IMR-90 (cell line): ENCODE measurements around the gene AAGAB. TPM values are rescaled to one million over a fixed set of nuclear protein-coding genes. Genes with fewer than 3 reads are reported as not detected.

Source experiments
- ATAC-seq: fragments of 200-7000 bp; cut with Tn5 transposase; 2 replicates; pipeline ENCODE4 v1.9.1; 2020; ENCODE audit warnings: low read depth, mild to moderate bottlenecking, moderate library complexity
- BruUV-seq: library from RNA; stranded (reverse); fragments of 400-500 nt; replicated peaks from 2 replicates; lab custom pipeline; 2021; lab: Mats Ljungman, UMichigan
- CTCF ChIA-PET: fragments of 300-600 bp; formaldehyde crosslinking; extraction: SDS; loops from one replicate; lab custom pipeline; 2021; ENCODE audit warnings: antibody characterized with exemption; lab: Yijun Ruan, JAX
- POLR2A ChIA-PET: fragments of 300-600 bp; sonication (Branson Sonifier 250); formaldehyde crosslinking; loops from one replicate; lab custom pipeline; 2022; ENCODE audit warnings: antibody characterized with exemption; ENCODE audit not compliant: unreplicated experiment; lab: Charles Lee
- DNase-seq: peaks from one replicate; pipeline ENCODE4 v3.0.0; 2013
- H2AFZ ChIP-seq: replicated peaks from 2 replicates; pipeline ENCODE3; 2013; ENCODE audit warnings: low read length, mild to moderate bottlenecking; ENCODE audit not compliant: poor library complexity
- H2AK5ac ChIP-seq: 2 replicates; pipeline ENCODE4 v1.6.1; 2013; ENCODE audit warnings: low read depth, low read length, inconsistent platforms
- H2AK9ac ChIP-seq: replicated peaks from 2 replicates; pipeline ENCODE3; 2013; ENCODE audit warnings: mild to moderate bottlenecking, low read depth, low read length, moderate library complexity; ENCODE audit not compliant: poor library complexity
- H2BK120ac ChIP-seq: 2 replicates; pipeline ENCODE4 v1.6.1; 2013; ENCODE audit warnings: low read depth, low read length, inconsistent platforms
- H2BK15ac ChIP-seq: 3 replicates; pipeline ENCODE4 v1.6.1; 2013; ENCODE audit warnings: low read depth, low read length, inconsistent platforms
- H2BK20ac ChIP-seq: 2 replicates; pipeline ENCODE4 v1.6.1; 2013; ENCODE audit warnings: low read depth, mild to moderate bottlenecking, inconsistent platforms, low read length, moderate library complexity
- H2BK5ac ChIP-seq: 2 replicates; pipeline ENCODE4 v1.6.1; 2013; ENCODE audit warnings: mild to moderate bottlenecking, low read depth, low read length, inconsistent platforms; ENCODE audit not compliant: poor library complexity, severe bottlenecking
- H3K14ac ChIP-seq: replicated peaks from 2 replicates; pipeline ENCODE4 v1.6.1; 2013; ENCODE audit warnings: low read depth, low read length, inconsistent platforms
- H3K18ac ChIP-seq: 2 replicates; pipeline ENCODE4 v1.6.1; 2013; ENCODE audit warnings: low read depth, low read length, control low read depth
- H3K23ac ChIP-seq: 2 replicates; pipeline ENCODE4 v1.6.1; 2013; ENCODE audit warnings: low read depth, low read length, inconsistent platforms
- H3K27ac ChIP-seq: 2 replicates; pipeline ENCODE4 v1.5.1; 2013; ENCODE audit warnings: mild to moderate bottlenecking, control low read depth, low read length; ENCODE audit not compliant: insufficient read depth
- H3K27me3 ChIP-seq: 2 replicates; pipeline ENCODE4 v1.6.1; 2013; ENCODE audit warnings: low read length; ENCODE audit not compliant: control insufficient read depth, insufficient read depth
- H3K36me3 ChIP-seq: 2 replicates; pipeline ENCODE4 v1.6.1; 2013; ENCODE audit warnings: low read length, mixed read lengths; ENCODE audit not compliant: control insufficient read depth, insufficient read depth
- H3K4ac ChIP-seq: 2 replicates; pipeline ENCODE4 v1.6.1; 2013; ENCODE audit warnings: low read depth, low read length, inconsistent platforms
- H3K4me1 ChIP-seq: 2 replicates; pipeline ENCODE4 v1.6.1; 2013; ENCODE audit warnings: low read length, mixed read lengths; ENCODE audit not compliant: control insufficient read depth, insufficient read depth
- H3K4me2 ChIP-seq: 2 replicates; pipeline ENCODE4 v1.6.1; 2013; ENCODE audit warnings: low read depth, mild to moderate bottlenecking, control low read depth, low read length, moderate library complexity
- H3K4me3 ChIP-seq: 2 replicates; pipeline ENCODE4 v1.5.1; 2013; ENCODE audit warnings: low read depth, mild to moderate bottlenecking, control low read depth, low read length, moderate library complexity; ENCODE audit not compliant: insufficient read depth
- H3K56ac ChIP-seq: 2 replicates; pipeline ENCODE4 v1.6.1; 2013; ENCODE audit warnings: low read length, inconsistent platforms; ENCODE audit not compliant: insufficient read depth; ENCODE audit errors: extremely low read depth
- H3K79me1 ChIP-seq, 2 experiments: 2 replicates each; pipeline ENCODE4 v1.6.1; 2013; ENCODE audit warnings: low read length in 2 of 2, inconsistent platforms in 1 of 2, low read depth in 1 of 2
- H3K9ac ChIP-seq: 2 replicates; pipeline ENCODE4 v1.6.1; 2013; ENCODE audit warnings: low read depth, low read length, control low read depth
- H3K9me1 ChIP-seq: 2 replicates; pipeline ENCODE4 v1.6.1; 2013; ENCODE audit warnings: low read length, inconsistent platforms; ENCODE audit not compliant: insufficient read depth
- H3K9me3 ChIP-seq: 2 replicates; pipeline ENCODE4 v1.6.1; 2013; ENCODE audit warnings: low read length; ENCODE audit not compliant: control insufficient read depth, insufficient read depth
- H4K20me1 ChIP-seq: 2 replicates; pipeline ENCODE4 v1.6.1; 2013; ENCODE audit warnings: low read length, inconsistent platforms; ENCODE audit not compliant: insufficient read depth
- H4K5ac ChIP-seq: 2 replicates; pipeline ENCODE4 v1.6.1; 2013; ENCODE audit warnings: mild to moderate bottlenecking, low read depth, low read length, control low read depth
- H4K8ac ChIP-seq, 2 experiments: 2 replicates each; pipeline ENCODE4 v1.6.1; 2013; ENCODE audit warnings: low read depth in 2 of 2, low read length in 2 of 2, control low read depth in 1 of 2, inconsistent platforms in 1 of 2
- H4K91ac ChIP-seq: 2 replicates; pipeline ENCODE4 v1.6.1; 2013; ENCODE audit warnings: low read depth, low read length, inconsistent platforms; ENCODE audit not compliant: insufficient read depth
- CHD1 ChIP-seq: IDR thresholded peaks from 2 replicates; pipeline ENCODE4 v1.6.1; 2012; ENCODE audit warnings: low read depth, low read length, improper control_type of control experiment
- FOS ChIP-seq: fragments of 150-350 bp; IDR thresholded peaks from 2 replicates; pipeline ENCODE4 v1.6.1; 2016; ENCODE audit warnings: low read depth, low read length
- MAZ ChIP-seq: IDR thresholded peaks from 2 replicates; pipeline ENCODE4 v1.6.1; 2012; ENCODE audit warnings: low read depth, mild to moderate bottlenecking, low read length, improper control_type of control experiment, moderate library complexity, borderline replicate concordance
- POLR2A ChIP-seq: IDR thresholded peaks from 2 replicates; pipeline ENCODE4 v1.6.1; 2012; ENCODE audit warnings: mild to moderate bottlenecking, low read depth, low read length
- RAD21 ChIP-seq: IDR thresholded peaks from 2 replicates; pipeline ENCODE4 v1.6.1; 2012; ENCODE audit warnings: low read length, improper control_type of control experiment
- whole genome bisulfite sequencing, 2 experiments: methylation state at CpG; one replicate each; pipeline versions ENCODE4 v1.1.5 to v1.1.7; 2013; ENCODE audit warnings: missing lambda C conversion rate in 2 of 2; ENCODE audit not compliant: insufficient read length in 1 of 2; ENCODE audit errors: extremely low coverage in 2 of 2; 5-methylcytosine and 5-hydroxymethylcytosine counted together
- dilution Hi-C: fragments of 300-500 bp; cut with HindIII; formaldehyde crosslinking; loops from one replicate; pipeline ENCODE4 v1.14.3; 2018; ENCODE audit warnings: low sequenced_read_pairs; ENCODE audit not compliant: unreplicated experiment
- in situ Hi-C: fragments of 300-500 bp; cut with MboI; formaldehyde crosslinking; loops from 3 replicates; pipeline ENCODE4 v1.14.3; 2019; ENCODE audit warnings: low sequenced_read_pairs, inconsistent platforms, mixed read lengths
- intact Hi-C: fragments of 100-400 bp; cut with micrococcal nuclease; formaldehyde crosslinking; loops from 2 replicates; pipeline ENCODE4 v1.10.0; 2022
- polyA plus RNA-seq, 3 experiments: library from polyadenylated mRNA; depleted of rRNA; stranded (reverse); fragments of >200 nt; gene quantifications; 2 replicates each; pipeline ENCODE4 v1.2.3, GENCODE V29; 2012; ENCODE audit warnings: low replicate concordance in 1 of 3
- total RNA-seq: library from RNA; depleted of rRNA; stranded (reverse); fragments of >200 nt; gene quantifications from 2 replicates; pipeline ENCODE4 v1.2.3, GENCODE V29; 2012

The AAGAB gene
- total and polyA plus RNA-seq, 2 of the 4 experiments (the other 2 are of a cell fraction), result 26.1 to 69.7 TPM

GRCh38 chr15:67267951-67268941, 13.8 kb upstream of the AAGAB start:
- H4K91ac ChIP-seq, result no peak overlapping the region
- H2BK5ac ChIP-seq, result no peak overlapping the region
- H3K9me1 ChIP-seq, result no peaks in the 10 kb centered on the region
- H4K5ac ChIP-seq, result no peak overlapping the region
- no peak overlapping the region for H2BK120ac ChIP-seq
- ATAC-seq (no peak), DNase-seq (no peak)
- H3K9ac ChIP-seq, result no peak overlapping the region
- POLR2A ChIA-PET, result no interaction called here
- no peak for TF ChIP-seq MAZ
- TF ChIP-seq POLR2A, result no peak
- TF ChIP-seq RAD21, result no peak
- no peak for TF ChIP-seq CHD1
- TF ChIP-seq FOS, result no peak
- H3K79me1 ChIP-seq, result no peaks in the 10 kb centered on the region
- H3K4ac ChIP-seq, result no peak overlapping the region
- H4K8ac ChIP-seq, result no peak overlapping the region
- no peaks in the 10 kb centered on the region; the same call in 1 of the 2 replicates for H3K9me3 ChIP-seq
- CTCF ChIA-PET, result no interaction called here
- no peak overlapping the region for H2AK5ac ChIP-seq
- H3K27me3 ChIP-seq, result no peaks in the 10 kb centered on the region; the same call in 1 of the 2 replicates
- H2BK20ac ChIP-seq, result no peak overlapping the region
- no peaks in the 10 kb centered on the region for H4K20me1 ChIP-seq
- H3K18ac ChIP-seq, result no peak overlapping the region
- H3K4me3 ChIP-seq, result no peak overlapping the region
- no peak overlapping the region for H3K56ac ChIP-seq
- H3K27ac ChIP-seq, result no peak overlapping the region
- in situ Hi-C loops, result no loop called here
- H2AK9ac ChIP-seq, result no peak overlapping the region
- H3K4me2 ChIP-seq, result no peak overlapping the region
- H3K23ac ChIP-seq, result no peak overlapping the region
- no peak overlapping the region for H2BK15ac ChIP-seq
- intact Hi-C loops, result no loop called here
- H2AFZ ChIP-seq, result no peak overlapping the region
- no peaks in the 10 kb centered on the region for H3K36me3 ChIP-seq
- H3K4me1 ChIP-seq, result no peaks in the 10 kb centered on the region
- BruUV-seq, result no TSS peak
- dilution Hi-C loops, result no loop called here
- H3K14ac ChIP-seq, result no peak overlapping the region
- 100% methylated on average over 1 of the region's 9 CpGs; no CpG with 5 or more reads in 1 of the 2 experiments for WGBS, 2 experiments
